HG03025 (cell line): ENCODE data around the gene DGKQ.
"Not testable (repeated sequence)": the region's sequence is repeated elsewhere in the genome, so short reads cannot be mapped to it uniquely, and the experiment has no call there.

Source experiments
- ATAC-seq: cut with Tn5 transposase; IDR thresholded peaks from one replicate; pipeline ENCODE4 v1.9.1; 2021; ENCODE audit warnings: mild to moderate bottlenecking, moderate library complexity; ENCODE audit not compliant: unreplicated experiment, low FRiP score

Gene DGKQ

DNA sequence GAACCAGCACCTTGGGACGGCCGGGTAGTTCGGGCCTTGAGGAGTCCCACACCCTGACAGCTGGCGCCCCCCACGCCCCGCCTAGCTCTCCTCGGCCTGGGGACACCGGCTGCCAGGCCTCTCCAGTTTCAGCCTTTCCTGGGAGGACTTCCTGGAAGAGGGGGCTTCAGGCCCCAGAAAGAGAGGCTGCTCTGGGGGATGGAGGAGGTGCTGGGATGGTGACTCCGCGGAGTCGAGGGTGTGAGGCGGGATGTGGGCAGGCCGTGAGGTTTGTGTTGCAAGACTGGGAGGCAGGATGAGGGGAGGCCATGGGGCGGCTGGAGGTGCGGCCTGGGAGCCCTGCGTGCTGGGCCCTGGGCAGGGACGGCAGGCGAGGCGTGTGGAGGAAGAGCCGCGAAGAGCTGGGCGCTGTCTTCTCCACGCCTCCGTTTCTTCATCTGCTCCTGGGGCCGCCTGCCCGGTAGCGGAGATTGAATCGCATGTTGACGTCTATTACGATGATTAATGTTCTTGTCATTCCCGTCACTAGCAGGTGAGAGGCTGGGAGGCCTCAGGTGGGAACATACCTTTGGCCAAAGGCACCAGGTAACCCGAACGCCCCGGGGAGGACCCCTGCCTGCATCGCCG lies 37.1 kb upstream of the DGKQ start:
- peak; percentile 15 for ATAC-seq

DNA sequence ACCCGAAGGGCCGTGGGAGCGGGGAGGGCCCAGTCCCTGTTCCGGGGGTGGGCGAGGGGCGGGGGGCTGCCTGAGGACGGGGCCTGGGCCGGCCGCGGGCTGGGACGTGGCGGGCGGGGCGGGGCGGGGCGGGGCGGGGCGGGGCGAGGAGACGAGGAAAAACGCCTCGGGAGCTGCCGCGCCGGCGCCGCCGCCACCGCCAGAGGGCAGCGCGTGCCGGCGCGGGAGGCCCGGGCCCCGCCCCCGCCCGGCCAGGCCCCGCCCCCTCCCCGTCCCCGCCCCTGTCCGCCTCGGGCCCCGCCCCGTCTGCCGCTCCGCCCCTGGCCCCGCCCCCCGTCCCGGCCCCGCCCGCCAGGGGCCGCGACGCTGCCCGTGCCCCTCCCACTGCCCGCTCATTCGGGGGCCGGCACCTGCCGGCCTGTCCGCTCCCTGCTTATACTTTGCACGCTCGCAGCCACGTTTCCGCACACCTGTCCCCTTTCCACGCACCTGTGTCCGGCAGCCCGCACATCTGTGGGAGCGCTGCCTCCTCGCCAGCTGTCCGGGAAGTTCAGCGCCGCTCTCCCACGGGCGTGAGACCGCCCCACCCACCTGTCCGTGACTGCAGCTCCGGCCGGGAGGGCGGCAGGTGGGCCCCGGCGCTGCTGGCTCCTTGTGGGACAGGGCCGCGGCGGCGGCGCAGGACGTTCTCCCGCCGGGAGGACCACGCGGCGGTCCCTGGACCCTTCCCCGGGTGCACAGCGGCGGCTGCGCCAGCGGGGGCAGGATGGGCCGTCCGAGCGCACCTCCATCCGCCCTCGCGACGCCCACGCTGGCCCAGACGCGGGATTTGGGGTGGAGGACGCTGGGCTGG lies 36.4 kb upstream of the DGKQ start:
- peak; percentile 35 for ATAC-seq

DNA sequence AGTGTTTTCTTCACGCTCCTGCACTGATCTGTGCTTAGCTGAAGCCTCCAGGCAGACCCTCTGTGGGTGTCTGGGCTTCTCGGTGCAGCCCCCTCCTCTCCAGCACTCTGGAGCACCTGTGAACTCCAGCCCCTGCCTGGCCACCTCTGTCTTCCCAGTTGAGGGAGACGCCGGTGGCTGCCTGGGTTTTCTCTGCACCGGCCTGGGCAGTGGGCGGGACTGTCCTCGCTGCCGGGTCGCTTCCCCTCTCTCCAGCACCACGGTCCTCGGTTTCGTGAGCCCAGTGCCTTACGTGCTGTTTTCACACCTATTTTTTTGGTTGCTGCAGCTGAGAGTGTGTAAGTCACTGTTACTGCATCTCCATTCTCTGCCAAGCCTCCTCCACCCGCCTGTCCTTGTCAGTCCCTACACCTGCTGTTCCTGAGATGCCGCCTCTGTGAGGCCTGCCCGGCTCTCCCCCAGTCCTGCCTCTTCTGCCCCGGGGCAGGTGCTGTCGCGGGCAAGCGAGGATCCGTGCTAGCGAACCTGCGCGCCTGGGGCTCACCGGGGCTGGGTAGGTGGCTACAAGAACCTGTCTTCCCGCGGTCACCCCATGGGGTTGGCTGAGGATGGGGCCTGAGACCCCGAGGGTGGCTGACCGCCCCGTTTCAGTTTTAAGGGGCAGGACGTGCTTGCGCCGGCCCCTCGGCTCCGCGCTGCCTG lies 35.6 kb upstream of the DGKQ start:
- ATAC-seq: peak; percentile 21

DNA sequence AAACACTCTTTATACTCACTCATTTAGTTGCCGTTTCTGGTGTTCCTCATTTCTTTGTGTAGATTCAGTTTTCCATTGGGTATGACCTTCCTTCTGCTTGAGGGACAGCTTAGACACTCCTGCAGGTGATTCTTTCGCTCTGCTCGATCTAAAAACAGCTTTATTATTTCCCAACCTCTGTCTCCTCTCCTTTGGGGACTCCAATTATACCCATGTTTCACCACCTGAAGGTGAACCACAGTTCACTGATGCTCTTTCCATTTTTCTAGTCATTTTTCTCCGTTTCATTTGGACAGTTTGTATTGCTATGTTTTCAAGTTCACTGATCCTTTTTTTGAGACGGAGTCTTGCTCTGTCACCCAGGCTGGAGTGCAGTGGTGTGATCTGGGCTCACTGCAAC lies 33.5 kb upstream of the DGKQ start:
- no peak for ATAC-seq

DNA sequence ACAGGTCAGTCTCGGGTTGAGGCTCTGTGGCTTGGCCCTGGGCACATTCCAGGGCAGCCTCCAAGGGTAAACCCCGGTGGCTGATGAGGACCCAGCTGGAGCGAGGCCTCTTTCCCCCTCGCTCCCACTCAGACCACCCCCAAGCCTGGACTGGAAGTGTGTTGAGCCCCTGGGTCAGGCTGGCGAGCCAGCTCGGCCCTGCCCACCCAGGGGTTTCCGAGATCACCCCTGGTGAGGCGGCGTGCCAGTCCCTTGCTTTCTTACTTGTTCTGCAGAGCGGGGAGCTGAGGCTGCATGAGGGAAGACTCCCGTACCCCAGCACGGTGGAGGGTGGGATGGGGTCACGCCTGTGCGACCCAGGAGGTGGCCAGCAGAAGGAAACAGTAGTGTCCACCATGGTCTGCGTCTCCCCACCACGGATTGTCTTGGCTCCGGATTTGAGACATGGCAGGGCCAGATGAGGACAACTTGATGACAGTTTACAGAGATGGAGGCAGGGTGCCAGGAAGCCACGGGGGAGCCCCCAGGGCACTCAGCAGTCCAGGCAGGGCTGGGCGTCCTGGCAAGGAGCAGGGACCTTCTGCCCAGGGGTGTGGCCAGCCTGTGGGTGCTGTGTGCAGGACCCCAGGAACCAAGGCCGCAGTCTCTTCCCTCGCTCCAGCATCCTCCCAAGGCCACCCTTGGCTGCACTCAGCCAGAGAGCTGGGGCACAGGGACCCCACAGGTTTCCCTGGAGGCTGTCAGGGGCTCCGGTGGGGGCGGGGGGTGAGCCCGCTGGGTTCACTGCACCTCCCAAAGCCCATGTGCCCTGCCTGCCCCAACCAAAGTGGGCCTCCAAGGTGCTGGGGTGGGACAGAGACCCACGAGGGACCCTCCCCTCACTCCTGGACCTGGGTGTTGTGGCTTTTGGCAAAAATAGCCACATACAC lies 31.5 kb upstream of the DGKQ start:
- ATAC-seq: no peak

DNA sequence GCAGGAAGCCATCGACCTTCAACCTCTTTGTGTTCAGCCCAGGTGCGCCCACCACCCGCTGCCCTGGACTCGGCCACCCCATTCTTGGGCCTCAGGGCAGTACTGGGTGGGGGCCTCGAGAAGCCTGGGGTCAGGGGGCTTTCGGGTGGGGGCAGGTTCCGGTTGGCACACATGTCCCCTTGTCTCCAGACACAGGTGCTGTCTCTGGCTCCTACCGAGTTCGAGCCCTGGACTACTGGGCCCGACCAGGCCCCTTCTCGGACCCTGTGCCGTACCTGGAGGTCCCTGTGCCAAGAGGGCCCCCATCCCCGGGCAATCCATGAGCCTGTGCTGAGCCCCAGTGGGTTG lies 30.7 kb upstream of the DGKQ start:
- no peak for ATAC-seq

DNA sequence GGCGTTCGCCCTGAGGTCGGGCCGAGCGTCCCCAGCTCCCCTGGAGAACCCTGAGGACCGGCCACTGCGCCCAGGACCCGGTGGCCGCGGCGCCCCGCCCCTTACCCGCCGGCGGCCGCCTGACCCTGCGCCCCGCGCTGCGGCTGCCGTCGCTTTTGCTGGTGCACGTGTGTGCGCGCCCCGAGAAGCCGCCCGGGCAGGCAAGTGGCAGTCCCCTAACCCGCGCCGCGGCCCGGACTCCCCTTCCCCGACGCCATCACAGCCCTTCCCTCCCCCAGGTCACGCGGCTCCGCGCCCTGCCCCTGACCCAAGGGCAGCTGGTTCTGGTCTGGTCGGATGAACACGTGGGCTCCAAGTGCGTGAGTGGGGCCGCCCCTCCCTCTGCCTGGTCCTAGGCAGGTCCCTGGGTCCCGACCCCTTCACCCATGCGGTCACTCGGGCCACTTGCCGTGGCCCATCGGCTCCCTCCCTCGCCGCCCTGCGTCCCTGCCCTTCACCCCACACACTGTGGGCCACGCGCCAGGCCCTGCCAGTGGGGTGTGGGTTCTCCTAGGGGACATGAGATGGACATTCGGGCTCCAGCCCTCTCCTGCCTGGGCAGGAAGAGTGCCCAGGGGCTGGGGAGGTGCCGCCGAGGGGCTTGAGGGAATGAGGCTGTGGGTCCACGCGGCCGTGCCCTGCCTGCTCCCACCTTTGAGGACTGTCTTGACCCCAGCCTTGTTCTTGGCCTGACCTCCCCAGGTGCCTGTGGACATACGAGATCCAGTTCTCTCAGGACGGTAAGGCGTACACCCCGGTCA lies 30.1 kb upstream of the DGKQ start:
- ATAC-seq: no peak

DNA sequence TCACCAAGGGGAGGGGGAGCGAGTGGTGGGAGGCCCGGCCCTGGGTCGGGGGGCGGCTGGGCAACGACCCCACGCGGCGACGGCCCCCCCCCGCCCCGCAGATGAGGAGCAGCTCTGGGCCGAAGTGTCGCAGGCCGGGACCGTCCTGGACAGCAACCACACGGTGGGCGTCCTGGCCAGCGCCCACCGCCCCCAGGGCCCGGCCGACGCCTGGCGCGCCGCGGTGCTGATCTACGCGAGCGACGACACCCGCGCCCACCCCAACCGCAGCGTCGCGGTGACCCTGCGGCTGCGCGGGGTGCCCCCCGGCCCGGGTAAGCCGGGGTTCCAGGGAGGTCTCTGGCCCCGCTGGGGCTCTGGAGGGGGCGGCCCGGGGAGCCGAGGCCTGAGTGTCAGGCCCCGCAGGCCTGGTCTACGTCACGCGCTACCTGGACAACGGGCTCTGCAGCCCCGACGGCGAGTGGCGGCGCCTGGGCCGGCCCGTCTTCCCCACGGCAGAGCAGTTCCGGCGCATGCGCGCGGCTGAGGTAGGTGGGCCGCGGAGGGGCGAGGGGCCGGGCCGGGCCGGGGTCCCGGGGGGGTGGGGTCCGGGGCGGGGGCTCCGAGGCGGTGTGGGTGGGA lies 29.4 kb upstream of the DGKQ start:
- ATAC-seq: no peak

DNA sequence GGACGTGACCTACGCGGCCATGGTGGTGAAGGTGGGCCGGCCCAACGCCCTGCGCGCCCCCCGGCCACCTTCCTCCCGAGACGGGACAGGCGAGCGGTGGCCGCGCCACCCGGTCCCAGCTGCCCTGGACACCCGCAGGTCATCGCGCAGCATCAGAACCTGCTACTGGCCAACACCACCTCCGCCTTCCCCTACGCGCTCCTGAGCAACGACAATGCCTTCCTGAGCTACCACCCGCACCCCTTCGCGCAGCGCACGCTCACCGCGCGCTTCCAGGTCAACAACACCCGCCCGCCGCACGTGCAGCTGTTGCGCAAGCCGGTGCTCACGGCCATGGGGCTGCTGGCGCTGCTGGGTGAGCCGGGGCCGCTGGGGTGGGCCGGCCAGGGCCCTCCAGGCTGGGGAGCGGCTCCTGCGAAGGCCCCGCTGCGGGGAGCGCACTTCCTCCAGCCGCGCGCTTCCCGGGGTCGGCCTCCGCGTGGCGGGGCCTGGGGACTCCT lies 28.8 kb upstream of the DGKQ start:
- ATAC-seq: no peak

DNA sequence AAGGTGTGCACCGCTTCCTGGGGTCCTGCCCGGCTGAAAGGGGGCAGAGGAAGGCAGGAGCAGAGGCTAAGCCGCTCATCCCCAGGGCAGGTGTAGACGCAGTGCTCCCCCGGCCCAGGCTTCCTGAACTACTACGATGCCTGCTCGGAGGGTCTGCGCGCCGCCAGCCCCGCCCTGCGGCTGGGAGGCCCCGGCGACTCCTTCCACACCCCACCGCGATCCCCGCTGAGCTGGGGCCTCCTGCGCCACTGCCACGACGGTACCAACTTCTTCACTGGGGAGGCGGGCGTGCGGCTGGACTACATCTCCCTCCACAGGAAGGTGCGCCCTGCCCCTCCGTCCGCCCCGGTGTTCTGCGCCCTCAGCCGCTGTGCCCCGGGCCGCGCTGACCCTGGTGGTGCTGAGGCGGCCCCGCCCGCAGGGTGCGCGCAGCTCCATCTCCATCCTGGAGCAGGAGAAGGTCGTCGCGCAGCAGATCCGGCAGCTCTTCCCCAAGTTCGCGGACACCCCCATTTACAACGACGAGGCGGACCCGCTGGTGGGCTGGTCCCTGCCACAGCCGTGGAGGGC lies 28.3 kb upstream of the DGKQ start:
- no peak for ATAC-seq

DNA sequence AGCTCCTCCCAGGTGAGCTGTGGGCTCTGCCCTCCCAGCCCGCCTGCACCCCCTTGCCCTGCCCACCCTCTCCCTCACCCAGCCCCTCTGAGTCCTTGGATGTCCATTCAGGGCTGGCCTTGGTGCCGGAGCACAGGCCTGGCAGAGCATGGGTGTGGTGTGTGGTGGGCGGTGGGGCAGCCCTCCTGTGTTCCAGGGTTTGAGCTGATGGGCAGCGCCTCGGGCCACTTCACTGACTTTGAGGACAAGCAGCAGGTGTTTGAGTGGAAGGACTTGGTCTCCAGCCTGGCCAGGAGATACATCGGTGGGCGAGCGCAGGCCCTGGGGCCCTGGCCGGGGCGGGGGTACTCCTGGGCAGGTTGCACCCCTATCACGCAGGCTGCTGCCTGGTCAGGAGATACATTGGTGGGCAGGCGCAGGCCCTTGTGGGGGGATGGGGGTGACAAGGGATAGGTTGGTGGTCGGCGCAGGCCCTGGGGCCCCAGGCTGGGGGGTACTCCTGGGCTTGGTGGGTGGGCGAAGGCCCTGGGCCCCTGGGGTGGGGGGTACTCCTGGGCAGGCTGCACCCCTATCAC lies 27.4 kb upstream of the DGKQ start:
- ATAC-seq: no peak

DNA sequence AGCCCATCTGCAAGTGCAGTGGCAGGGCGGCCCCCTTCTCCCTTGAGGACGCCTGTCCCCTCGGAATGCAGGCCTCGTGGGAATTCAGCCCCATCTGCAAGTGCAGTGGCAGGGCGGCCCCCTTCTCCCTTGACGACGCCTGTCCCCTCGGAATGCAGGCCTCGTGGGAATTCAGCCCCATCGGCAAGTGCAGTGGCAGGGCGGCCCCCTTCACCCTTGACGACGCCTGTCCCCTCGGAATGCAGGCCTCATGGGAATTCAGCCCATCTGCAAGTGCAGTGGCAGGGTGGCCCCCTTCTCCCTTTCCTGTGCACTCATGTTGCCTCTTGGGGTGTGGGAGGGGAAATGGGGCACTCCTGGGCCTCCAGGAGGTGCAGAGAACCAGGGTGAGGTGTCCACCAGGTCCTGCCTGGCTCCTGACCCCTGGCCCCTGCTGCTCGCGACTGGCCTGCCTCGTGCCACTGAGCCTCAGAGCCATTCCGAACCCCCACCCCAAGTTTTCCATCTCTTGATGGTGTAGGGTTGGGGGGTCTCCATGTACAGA lies 26.6 kb upstream of the DGKQ start:
- ATAC-seq: no peak

DNA sequence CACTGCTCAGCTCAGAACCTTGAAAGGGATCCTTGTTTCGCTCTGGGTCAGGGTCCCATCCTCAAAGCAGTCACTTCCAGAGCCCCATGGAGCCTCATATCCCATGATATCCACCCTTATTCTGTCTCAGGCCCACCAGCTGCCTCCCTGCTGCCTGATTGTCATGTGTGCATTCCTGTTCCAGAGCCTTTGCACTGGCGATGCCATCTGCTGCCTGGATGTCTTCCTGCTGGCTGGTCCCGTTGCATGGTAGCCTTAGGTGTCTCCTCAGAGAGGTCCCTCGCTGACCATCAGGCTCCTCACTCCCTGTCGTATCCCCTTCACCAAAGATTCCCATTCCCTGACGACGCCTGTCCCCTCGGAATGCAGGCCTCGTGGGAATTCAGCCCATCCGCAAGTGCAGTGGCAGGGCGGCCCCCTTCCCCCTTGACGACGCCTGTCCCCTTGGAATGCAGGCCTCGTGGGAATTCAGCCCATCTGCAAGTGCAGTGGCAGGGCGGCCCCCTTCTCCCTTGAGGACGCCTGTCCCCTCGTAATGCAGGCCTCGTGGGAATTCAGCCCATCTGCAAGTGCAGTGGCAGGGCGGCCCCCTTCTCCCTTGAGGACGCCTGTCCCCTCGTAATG lies 26.0 kb upstream of the DGKQ start:
- not testable (repeated sequence) for ATAC-seq

DNA sequence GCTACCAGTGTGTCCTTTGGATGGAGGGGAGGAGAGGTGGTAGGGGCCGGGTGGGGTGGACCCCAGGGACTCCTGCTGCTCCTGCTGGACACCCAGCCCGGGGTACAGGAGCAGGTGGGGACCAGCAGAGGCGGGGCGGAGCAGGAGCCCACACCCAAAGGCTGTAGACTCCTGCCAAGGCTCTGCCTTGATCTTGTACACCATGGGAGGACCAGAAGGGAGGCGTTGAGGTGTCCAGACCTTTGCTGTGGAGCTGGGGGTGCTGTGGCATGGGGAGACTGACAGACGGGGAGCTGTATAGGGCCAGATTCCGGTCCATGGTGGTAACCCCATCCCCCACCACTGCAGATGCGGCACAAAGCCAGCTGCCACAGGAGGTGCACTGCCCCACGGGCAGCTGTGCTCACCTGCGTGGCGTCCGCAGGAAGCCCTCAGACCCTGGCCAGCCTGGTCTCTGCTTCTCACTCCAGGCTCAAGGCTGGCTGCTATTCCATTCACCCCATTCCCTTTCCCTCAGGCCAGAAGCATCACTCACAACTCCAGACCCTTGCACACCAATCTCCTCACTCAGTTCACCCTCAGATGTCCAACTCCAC lies 24.8 kb upstream of the DGKQ start:
- no peak for ATAC-seq

DNA sequence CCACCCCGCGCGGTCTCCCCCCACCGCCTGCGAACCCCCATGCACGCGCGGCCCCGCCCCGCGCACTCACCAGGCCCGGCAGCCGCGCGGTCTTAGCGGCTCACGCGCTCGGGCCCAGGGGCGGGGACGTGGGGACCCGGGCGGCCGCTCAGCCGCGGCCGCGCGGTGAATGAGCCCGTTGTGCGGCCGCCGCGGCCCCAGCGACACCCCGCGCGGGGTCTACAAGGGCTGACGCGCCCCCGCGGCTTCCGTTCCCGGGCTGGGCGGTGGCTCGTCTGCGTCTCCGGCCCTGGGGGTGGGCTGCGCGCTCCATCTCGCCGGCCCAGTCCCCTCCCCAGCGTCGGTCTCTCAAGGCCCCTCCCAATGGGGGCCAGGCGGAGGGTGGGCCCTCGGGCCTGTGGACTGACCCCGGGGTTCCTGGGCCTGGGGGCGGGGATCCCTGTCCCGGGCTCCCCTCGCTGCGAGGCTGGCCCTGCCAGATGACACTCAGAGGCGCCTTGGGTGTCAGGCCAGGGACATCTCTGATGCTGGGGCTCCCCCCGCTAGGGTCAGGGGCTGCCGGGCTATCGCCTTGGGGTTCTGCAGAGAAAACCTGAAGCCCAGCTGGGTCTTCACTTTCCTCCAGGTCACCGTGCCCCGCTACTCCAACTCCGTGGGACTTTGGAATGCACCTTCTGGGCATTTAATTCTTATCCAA lies 24.2 kb upstream of the DGKQ start:
- ATAC-seq: no peak

DNA sequence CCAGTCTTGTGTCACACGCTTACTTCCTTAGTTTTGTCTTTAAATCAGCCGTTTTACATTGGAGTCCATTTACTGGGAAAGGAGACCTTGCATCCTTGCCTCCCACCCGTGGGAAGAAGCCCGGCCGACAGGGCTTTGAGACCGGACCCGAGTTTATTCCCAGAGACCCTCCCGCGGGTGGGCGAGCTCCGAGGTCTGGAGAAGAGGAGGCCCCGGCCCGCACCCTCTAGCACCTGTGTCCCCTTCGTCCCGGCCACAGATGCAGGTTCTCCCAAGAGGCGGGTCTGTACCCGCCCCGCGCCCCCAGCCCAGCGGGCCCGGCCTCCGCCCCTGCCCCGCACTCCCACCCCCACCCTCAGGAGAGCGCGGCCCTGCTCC lies 23.6 kb upstream of the DGKQ start:
- ATAC-seq: no peak
